HepG2 (cell line): ENCODE results near the gene CAPRIN1. TPM values are rescaled to one million over a fixed set of nuclear protein-coding genes. Genes with fewer than 3 reads are reported as not detected.

Source experiments
- ATF6 ChIP-seq: sonication (generic); formaldehyde crosslinking; conservative IDR thresholded peaks from 2 replicates; pipeline ENCODE4 v1.4.0; 2020; ENCODE audit warnings: missing genetic modification reagents
- ATRX ChIP-seq: sonication (generic); formaldehyde crosslinking; IDR thresholded peaks from 2 replicates; pipeline ENCODE4 v1.4.0; 2020; ENCODE audit warnings: missing genetic modification reagents, borderline replicate concordance
- BCL3 ChIP-seq: sonication (generic); formaldehyde crosslinking; IDR thresholded peaks from 2 replicates; pipeline ENCODE4 v1.5.1; 2020; ENCODE audit warnings: mild to moderate bottlenecking, missing genetic modification reagents, moderate library complexity
- ESRRA ChIP-seq: sonication (generic); formaldehyde crosslinking; IDR thresholded peaks from 2 replicates; pipeline ENCODE4 v1.5.1; 2020; ENCODE audit warnings: mild to moderate bottlenecking, low read depth, missing genetic modification reagents
- GABPB1 ChIP-seq: IDR thresholded peaks from 2 replicates; pipeline ENCODE4 v1.6.1; 2016; ENCODE audit warnings: mild to moderate bottlenecking, missing genetic modification reagents, moderate library complexity, missing compliant biosample characterization
- GATA4 ChIP-seq: sonication (generic); IDR thresholded peaks from 2 replicates; pipeline ENCODE4 v1.6.1; 2016; ENCODE audit warnings: antibody characterized with exemption, low read depth, borderline replicate concordance
- GPN1 ChIP-seq: sonication (generic); formaldehyde crosslinking; IDR thresholded peaks from 2 replicates; pipeline ENCODE4 v1.5.1; 2020; ENCODE audit warnings: missing genetic modification reagents, borderline replicate concordance
- IRX3 ChIP-seq: sonication (generic); formaldehyde crosslinking; IDR thresholded peaks from 2 replicates; pipeline ENCODE4 v1.8.1; 2023; ENCODE audit warnings: mild to moderate bottlenecking, low read depth, missing genetic modification reagents, borderline replicate concordance
- KDM5B ChIP-seq: sonication (generic); formaldehyde crosslinking; IDR thresholded peaks from 2 replicates; pipeline ENCODE4 v1.4.0; 2020; ENCODE audit warnings: missing genetic modification reagents, mild to moderate bottlenecking, borderline replicate concordance
- MXD1 ChIP-seq: sonication (generic); formaldehyde crosslinking; IDR thresholded peaks from 2 replicates; pipeline ENCODE4 v1.4.0; 2020; ENCODE audit warnings: mild to moderate bottlenecking, missing genetic modification reagents
- PRMT3 ChIP-seq: sonication (generic); formaldehyde crosslinking; IDR thresholded peaks from 2 replicates; pipeline ENCODE4 v1.8.1; 2022; ENCODE audit warnings: low read depth, mild to moderate bottlenecking, moderate library complexity, missing genetic modification reagents, borderline replicate concordance
- STAG1 ChIP-seq: sonication (generic); formaldehyde crosslinking; IDR thresholded peaks from 2 replicates; pipeline ENCODE4 v1.4.0; 2020; ENCODE audit warnings: missing genetic modification reagents
- THAP7 ChIP-seq: sonication (generic); formaldehyde crosslinking; IDR thresholded peaks from 2 replicates; pipeline ENCODE4 v1.8.1; 2023; ENCODE audit warnings: mild to moderate bottlenecking, missing genetic modification reagents
- TMF1 ChIP-seq: sonication (generic); formaldehyde crosslinking; IDR thresholded peaks from 2 replicates; pipeline ENCODE4 v1.8.1; 2022; ENCODE audit warnings: low read depth, missing genetic modification reagents
- TP53 ChIP-seq: sonication (generic); formaldehyde crosslinking; conservative IDR thresholded peaks from 2 replicates; pipeline ENCODE4 v1.4.0; 2020; ENCODE audit warnings: missing genetic modification reagents
- TRIM24 ChIP-seq: sonication (generic); formaldehyde crosslinking; IDR thresholded peaks from 2 replicates; pipeline ENCODE4 v1.8.0; 2022; ENCODE audit warnings: mild to moderate bottlenecking, missing genetic modification reagents
- ZBTB26 ChIP-seq: IDR thresholded peaks from 2 replicates; pipeline ENCODE4 v1.6.1; 2016; ENCODE audit warnings: missing compliant biosample characterization, missing genetic modification reagents, borderline replicate concordance
- ZNF253 ChIP-seq: sonication (generic); formaldehyde crosslinking; IDR thresholded peaks from 2 replicates; pipeline ENCODE4 v1.8.0; 2022; ENCODE audit warnings: mild to moderate bottlenecking, missing genetic modification reagents, borderline replicate concordance
- ZNF326 ChIP-seq: sonication (generic); formaldehyde crosslinking; IDR thresholded peaks from 2 replicates; pipeline ENCODE4 v1.4.0; 2020; ENCODE audit warnings: missing genetic modification reagents, borderline replicate concordance
- ZNF556 ChIP-seq: sonication (generic); formaldehyde crosslinking; IDR thresholded peaks from 2 replicates; pipeline ENCODE4 v1.4.0; 2020; ENCODE audit warnings: mild to moderate bottlenecking, missing genetic modification reagents, borderline replicate concordance
- ZNF567 ChIP-seq: sonication (generic); formaldehyde crosslinking; IDR thresholded peaks from 2 replicates; pipeline ENCODE4 v1.8.1; 2023; ENCODE audit warnings: mild to moderate bottlenecking, missing genetic modification reagents, borderline replicate concordance
- ZNF691 ChIP-seq: sonication (generic); formaldehyde crosslinking; IDR thresholded peaks from 2 replicates; pipeline ENCODE4 v1.4.0; 2020; ENCODE audit warnings: missing genetic modification reagents, low read depth, mild to moderate bottlenecking, borderline replicate concordance
- ZNF749 ChIP-seq: sonication (generic); formaldehyde crosslinking; IDR thresholded peaks from 2 replicates; pipeline ENCODE4 v1.8.0; 2022; ENCODE audit warnings: mild to moderate bottlenecking, missing genetic modification reagents, moderate library complexity, borderline replicate concordance
- polyA plus RNA-seq, 8 experiments: library from polyadenylated mRNA; depleted of rRNA in 3 of 8; stranded (reverse) in 7 of 8; unstranded in 1 of 8; fragments of >200 nt; fragmentation: Illumina TruSeq in 4 of 8; extraction: Trizol in 4 of 8; gene quantifications; 2 replicates each; pipeline versions ENCODE4 v1.2.1 to v1.2.3, GENCODE V29; 2011 to 2016; ENCODE audit warnings: low read depth in 4 of 8, missing spikeins in 1 of 8, mixed read lengths in 1 of 8; ENCODE audit not compliant: insufficient read depth in 1 of 8
- total RNA-seq, 5 experiments: library from RNA; depleted of rRNA; stranded (reverse); fragments of >200 nt; fragmentation: Illumina TruSeq; extraction: Trizol; gene quantifications; 2 replicates each; pipeline ENCODE4 v1.2.3, GENCODE V29; 2016; ENCODE audit warnings: low read depth in 1 of 5

CAPRIN1 gene
- total and polyA plus RNA-seq, 2 of the 13 experiments (the other 11 are each of a cell fraction or from before 2014, with no cell fraction given) = 114 to 162 TPM

- TF ChIP-seq ZNF326 (no peak), ATF6 (CRISPR knock-in tag) (no peak), PRMT3 (CRISPR knock-in tag) (0 out of 2 replicates have a peak, but pooled peaks have one; percentile 51), ZNF691 (CRISPR knock-in tag) (peak; percentile 61; the same call in 1 of the 2 replicates), TP53 (CRISPR knock-in tag) (no peak), ZNF567 (CRISPR knock-in tag) (no peak), ZNF556 (CRISPR knock-in tag) (no peak), ZNF749 (no peak), TRIM24 (CRISPR knock-in tag) (no peak), ATRX (CRISPR knock-in tag) (no peak), IRX3 (no peak), ZBTB26 (CRISPR knock-in tag) (no peak), GATA4 (no peak), TMF1 (CRISPR knock-in tag) (no peak), ESRRA (CRISPR knock-in tag) (peak; percentile 54; the same call in 1 of the 2 replicates), ZNF253 (CRISPR knock-in tag) (no peak; the same call in 1 of the 2 replicates), GABPB1 (CRISPR knock-in tag) (peak; percentile 82), STAG1 (CRISPR knock-in tag) (no peak), GPN1 (CRISPR knock-in tag) (no peak), BCL3 (CRISPR knock-in tag) (peak; percentile 24; the same call in 1 of the 2 replicates), KDM5B (CRISPR knock-in tag) (peak; percentile 64), MXD1 (CRISPR knock-in tag) (peak; percentile 85), THAP7 (no peak)
Observed at GRCh38 chr11:34051349-34052035, at the start of gene CAPRIN1 (continued).
